NK-92 treated with Interleukin-12 subunit alpha and Interleukin-12 subunit beta, amount 100 ng/mL, for 24 hours (cell line): ENCODE results near the gene FAH.
"Not testable (repeated sequence)": the region's sequence is repeated elsewhere in the genome, so short reads cannot be mapped to it uniquely, and the experiment has no call there.

Experiments
- DNase-seq: peaks from one replicate; lab custom pipeline; 2025; lab: John Stamatoyannopoulos, UW

Gene FAH

GRCh38 chr15:80152896-80153876, at the start of gene FAH:
Gene FAH, plus strand, starts transcription at chr15:80152999. Its CDS starts 56 bp downstream, at chr15:80153055.
- peak; percentile 60 for DNase-seq

GRCh38 chr15:80105193-80105592, 47.6 kb upstream of the FAH start:
- DNase-seq, result no peak

- no peak for DNase-seq
Measured at GRCh38 chr15:80105595-80105994, 47.2 kb upstream of the FAH start.

- no peak for DNase-seq
Measured at GRCh38 chr15:80106051-80106450, 46.7 kb upstream of the FAH start.

- DNase-seq, result no peak
Measured at GRCh38 chr15:80107204-80107603, 45.6 kb upstream of the FAH start.

- no peak for DNase-seq
Measured at GRCh38 chr15:80107774-80108173, 45.0 kb upstream of the FAH start.

- no peak for DNase-seq
Measured at GRCh38 chr15:80109388-80109787, 43.4 kb upstream of the FAH start.

- no peak for DNase-seq
Measured at GRCh38 chr15:80110920-80111319, 41.9 kb upstream of the FAH start.

GRCh38 chr15:80114114-80114513, 38.7 kb upstream of the FAH start:
- no peak for DNase-seq

- DNase-seq, result no peak
Measured at GRCh38 chr15:80115021-80115420, 37.8 kb upstream of the FAH start.

GRCh38 chr15:80118956-80119355, 33.8 kb upstream of the FAH start:
- DNase-seq, result no peak

GRCh38 chr15:80120636-80121035, 32.2 kb upstream of the FAH start:
- no peak for DNase-seq

- no peak for DNase-seq
Measured at GRCh38 chr15:80121546-80121945, 31.3 kb upstream of the FAH start.

- DNase-seq, result no peak
Measured at GRCh38 chr15:80123034-80123433, 29.8 kb upstream of the FAH start.

- not testable (repeated sequence) for DNase-seq
Measured at GRCh38 chr15:80127253-80127652, 25.5 kb upstream of the FAH start.

- DNase-seq, result no peak
Measured at GRCh38 chr15:80127911-80128310, 24.9 kb upstream of the FAH start.

- DNase-seq, result no peak
Measured at GRCh38 chr15:80132382-80132781, 20.4 kb upstream of the FAH start.

GRCh38 chr15:80136854-80137253, 15.9 kb upstream of the FAH start:
- DNase-seq, result no peak

GRCh38 chr15:80138961-80139360, 13.8 kb upstream of the FAH start:
- no peak for DNase-seq

GRCh38 chr15:80140909-80141308, 11.9 kb upstream of the FAH start:
- DNase-seq, result no peak

- no peak for DNase-seq
Measured at GRCh38 chr15:80141916-80142598, 10.7 kb upstream of the FAH start.

- DNase-seq, result no peak
Measured at GRCh38 chr15:80142646-80143045, 10.2 kb upstream of the FAH start.

- DNase-seq, result no peak
Measured at GRCh38 chr15:80151148-80151547, 1.7 kb upstream of the FAH start.
